Spleen (tissue), 11 donors: Measurements from ENCODE around the gene RAD51B. TPM values are rescaled to one million over a fixed set of nuclear protein-coding genes. Genes with fewer than 3 reads are reported as not detected.
A peak's percentile ranks its signal among the peaks of the same experiment; 100 is the strongest.

Experiments used
- DNase-seq: peaks from one replicate; pipeline ENCODE4 v3.0.0-alpha.2; 2020
- H3K27ac ChIP-seq, 8 donors: fragments of 200-600 bp; sonication (generic) in 7 of 8; 1 replicate in 4 of 8; 2 replicates in 4 of 8; pipeline versions ENCODE4 v1.5.0 to v1.8.0; 2016 to 2021; ENCODE audit warnings: inconsistent platforms in 4 of 8, mild to moderate bottlenecking in 4 of 8, moderate library complexity in 1 of 8
- H3K27me3 ChIP-seq, 7 donors: fragments of 200-600 bp; sonication (generic) in 6 of 7; replicated peaks in 1 of 7; 1 replicate in 4 of 7; 2 replicates in 3 of 7; pipeline versions ENCODE4 v1.5.0 to v1.8.0; 2016 to 2021; ENCODE audit warnings: inconsistent platforms in 3 of 7, mild to moderate bottlenecking in 1 of 7
- H3K36me3 ChIP-seq, 6 donors: fragments of 200-600 bp; sonication (generic) in 5 of 6; 1 replicate in 4 of 6; 2 replicates in 2 of 6; pipeline versions ENCODE4 v1.5.0 to v1.8.0; 2016 to 2021; ENCODE audit warnings: inconsistent platforms in 2 of 6
- H3K4me1 ChIP-seq, 6 donors: fragments of 200-600 bp; sonication (generic) in 5 of 6; 1 replicate in 3 of 6; 2 replicates in 3 of 6; pipeline versions ENCODE4 v1.5.0 to v1.8.0; 2016 to 2021; ENCODE audit warnings: inconsistent platforms in 3 of 6
- H3K4me3 ChIP-seq, 8 donors: fragments of 200-600 bp; sonication (generic) in 7 of 8; 1 replicate in 4 of 8; 2 replicates in 4 of 8; pipeline versions ENCODE4 v1.5.0 to v1.8.0; 2016 to 2021; ENCODE audit warnings: inconsistent platforms in 4 of 8, mild to moderate bottlenecking in 4 of 8, moderate library complexity in 2 of 8
- H3K9me3 ChIP-seq, 8 donors: fragments of 200-600 bp; sonication (generic) in 7 of 8; 1 replicate in 4 of 8; 2 replicates in 4 of 8; pipeline versions ENCODE4 v1.5.0 to v1.8.0; 2016 to 2021; ENCODE audit warnings: inconsistent platforms in 4 of 8
- CTCF ChIP-seq, 11 experiments: fragments of 200-600 bp in 7 of 11; fragments of 450-650 bp in 4 of 11; sonication (generic) in 4 of 11; IDR thresholded peaks in 8 of 11; conservative IDR thresholded peaks in 3 of 11; 1 replicate in 7 of 11; 2 replicates in 4 of 11; pipeline versions ENCODE4 v1.4.0 to v1.8.0; 2016 to 2021; ENCODE audit warnings: antibody characterized with exemption in 11 of 11, inconsistent platforms in 4 of 11, mild to moderate bottlenecking in 1 of 11
- POLR2A ChIP-seq, 3 donors: fragments of 450-650 bp; IDR thresholded peaks; one replicate each; pipeline ENCODE4 v1.5.1; 2017; ENCODE audit warnings: antibody characterized with exemption in 3 of 3, mild to moderate bottlenecking in 1 of 3
- POLR2AphosphoS5 ChIP-seq, 3 donors: sonication (generic); formaldehyde crosslinking; IDR thresholded peaks; one replicate each; pipeline ENCODE4 v1.5.1; 2017; ENCODE audit warnings: antibody characterized with exemption in 3 of 3
- WGBS, 5 donors: extraction: QIAGEN DNeasy Blood & Tissue Kit in 3 of 5; methylation state at CpG; one replicate each; pipeline versions ENCODE4 v1.1.5 to v1.1.7; 2013 to 2018; 5-methylcytosine and 5-hydroxymethylcytosine counted together
- intact Hi-C: fragments of 100-400 bp; cut with DNase I; formaldehyde crosslinking; loops from one replicate; pipeline ENCODE4 v1.15.0; 2023; ENCODE audit warnings: low total_unique reads
- polyA plus RNA-seq, 3 donors: library from polyadenylated mRNA; stranded (reverse); fragments of 200-250 nt; gene quantifications; one replicate each; pipeline ENCODE4 v1.2.1, GENCODE V29; 2013
- total RNA-seq, 7 donors: library from RNA; depleted of rRNA in 3 of 7; stranded (reverse); fragments of >200 nt in 3 of 7; fragmentation: NEBNext Ultra II Directional in 4 of 7; extraction: Animal tissue kit (Norgen Biotek cat#: 25700) in 4 of 7; gene quantifications; one replicate each; pipeline versions ENCODE4 v1.1.0 to v1.2.1, GENCODE V29; 2016 to 2021
- donor health status: healthy with polysubstance abuse.
- donor health status: DM: no; HTN: no; CAD: no; lungs with moderate emphysema.
- donor health status: DM: no; HTN: no; CAD: no.
- donor health status: Bipolar disorder and iron deficiency.
- donor health status: healthy.
- donor health status: DM: no; HTN: no; CAD: no.
- donor health status: DM: yes; HTN: yes; CAD: no.

RAD51B gene
- total and polyA plus RNA-seq, 10 donors: 4.2 to 43.7 (median 29.8) TPM

DNA sequence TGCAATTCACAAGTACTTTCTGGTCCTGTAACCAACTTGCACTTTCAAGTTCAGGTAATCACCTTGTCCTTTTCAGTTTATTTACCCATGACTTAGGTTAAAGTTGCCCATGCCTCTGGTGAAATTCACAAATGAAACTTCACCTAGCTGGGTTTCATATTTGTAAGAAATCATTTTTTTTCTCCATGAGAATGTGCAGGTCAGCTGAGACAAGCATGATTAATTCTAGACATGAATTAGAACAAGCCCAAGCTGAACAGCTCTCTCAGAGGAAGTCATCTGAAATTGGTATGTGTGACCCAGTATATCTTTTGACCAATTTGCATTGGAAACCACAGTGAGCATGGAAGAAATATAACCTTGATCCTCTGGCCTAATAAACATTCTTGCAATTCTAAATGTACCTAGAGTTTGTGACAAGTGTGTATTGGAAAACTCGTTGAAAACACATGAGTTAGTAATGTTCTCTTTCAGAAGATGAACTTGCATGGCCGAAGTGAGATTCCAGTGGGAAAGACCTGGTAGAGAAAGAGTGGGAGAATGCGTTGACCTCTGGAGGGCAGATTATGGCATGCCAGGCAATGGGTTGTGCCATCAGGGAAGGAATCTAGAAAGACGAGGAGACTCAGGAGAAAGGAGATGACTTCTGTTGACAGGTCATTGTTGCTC is 486.8 kb downstream of the RAD51B start:
- TF ChIP-seq POLR2A (IDR thresholded peaks at IDR 0.05) (no peak), POLR2AphosphoS5 (IDR thresholded peaks at IDR 0.05) (no peak), CTCF (IDR thresholded peaks at IDR 0.05 in 8 of 11, conservative IDR thresholded peaks at IDR 0.05 in 3 of 11) (no peak)
- Histone ChIP-seq H3K27ac (peak overlapping the region in 3 of 8 donors; percentile 29 to 57 (median 29)), H3K36me3 (no peaks in the 10 kb centered on the region), H3K27me3 (no peaks in the 10 kb centered on the region), H3K4me1 (peaks cover 8 to 64% (median 30%) of the 10 kb centered on the region in 6 donors), H3K4me3 (no peak overlapping the region), H3K9me3 (peaks cover 0 to 13% (median 2%) of the 10 kb centered on the region in 8 donors)
- 86 to 96% (median 90%) methylated on average over 4 of the region's 4 CpGs for WGBS, 5 donors
- intact Hi-C loops: no loop called here
- DNase-seq: no peak

- Histone ChIP-seq H3K36me3 (no peaks in the 10 kb centered on the region), H3K9me3 (peaks cover 0 to 10% (median 2%) of the 10 kb centered on the region in 8 donors), H3K4me3 (no peak overlapping the region), H3K27me3 (no peaks in the 10 kb centered on the region), H3K27ac (peak overlapping the region in 1 of 8 donors; percentile 57), H3K4me1 (peaks cover 11 to 72% (median 33%) of the 10 kb centered on the region in 6 donors)
- 91 to 97% (median 94%) methylated on average over 8 of the region's 8 CpGs for WGBS, 5 donors
- no peak for DNase-seq
- intact Hi-C loops: no loop called here
- TF ChIP-seq POLR2AphosphoS5 (IDR thresholded peaks at IDR 0.05) (no peak), POLR2A (IDR thresholded peaks at IDR 0.05) (no peak), CTCF (IDR thresholded peaks at IDR 0.05 in 8 of 11, conservative IDR thresholded peaks at IDR 0.05 in 3 of 11) (no peak)
Measured at GRCh38 chr14:68306934-68307789, 487.6 kb downstream of the RAD51B start.

DNA sequence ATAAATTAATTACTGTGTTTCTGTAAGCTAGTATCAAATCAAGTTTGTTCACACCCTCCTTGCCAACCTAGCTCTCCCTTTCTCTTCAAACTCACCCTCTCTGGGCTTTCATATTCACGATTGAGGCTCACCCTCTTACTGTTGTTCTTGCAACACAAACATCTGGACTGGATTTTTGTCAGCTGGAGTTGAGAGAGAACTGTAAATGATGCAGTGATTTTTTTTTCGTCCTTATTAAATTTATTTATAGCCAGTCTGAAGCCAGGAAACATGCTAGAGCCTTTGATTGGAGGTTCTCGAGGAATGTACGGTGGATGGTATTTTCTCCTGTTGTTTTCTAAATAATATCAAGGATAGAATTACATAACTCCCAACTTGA is 488.2 kb downstream of the RAD51B start:
- Histone ChIP-seq H3K27ac (no peak overlapping the region), H3K4me3 (no peak overlapping the region)

More for the DNA sequence above, 488.2 kb downstream of the RAD51B start:
- 71 to 85% (median 81%) methylated on average over 4 of the region's 4 CpGs for WGBS, 5 donors
- Histone ChIP-seq H3K4me1 (peaks cover 16 to 78% (median 39%) of the 10 kb centered on the region in 6 donors), H3K36me3 (no peaks in the 10 kb centered on the region), H3K9me3 (peaks cover 0 to 4% (median 2%) of the 10 kb centered on the region in 8 donors), H3K27me3 (no peaks in the 10 kb centered on the region)
- no peak for DNase-seq
- no peak for TF ChIP-seq POLR2A (IDR thresholded peaks at IDR 0.05)
- TF ChIP-seq POLR2AphosphoS5 (IDR thresholded peaks at IDR 0.05): no peak
- TF ChIP-seq CTCF (IDR thresholded peaks at IDR 0.05 in 8 of 11, conservative IDR thresholded peaks at IDR 0.05 in 3 of 11): no peak
- intact Hi-C loops: no loop called here
